ENCODE data around the gene APCDD1.

The APCDD1 gene

DNA sequence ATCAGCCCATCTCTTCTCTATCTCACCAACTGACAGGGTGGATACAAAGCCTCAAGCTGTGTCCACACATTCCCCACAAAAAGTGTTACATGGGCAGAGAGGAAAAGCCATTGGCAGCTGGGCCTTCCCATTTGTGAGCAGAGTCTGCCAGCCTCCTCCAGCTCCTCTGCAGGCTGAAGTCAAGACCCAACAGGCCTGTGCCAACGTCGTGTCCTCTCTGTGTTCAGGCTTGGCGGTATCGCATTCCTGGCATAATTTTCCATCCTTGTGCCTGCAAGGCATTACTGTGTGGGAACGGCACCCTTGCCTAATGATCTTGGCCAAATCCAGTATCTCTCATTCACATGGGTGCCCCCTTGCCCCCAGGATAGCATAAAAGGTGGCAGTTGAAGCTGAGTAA, 41.5 kb upstream of the APCDD1 start:
- no peak for DNase-seq
- H3K4me2 ChIP-seq (ENCODE audit: low read depth, low read length) = no peak overlapping the region
- TF ChIP-seq, protein P1, sequence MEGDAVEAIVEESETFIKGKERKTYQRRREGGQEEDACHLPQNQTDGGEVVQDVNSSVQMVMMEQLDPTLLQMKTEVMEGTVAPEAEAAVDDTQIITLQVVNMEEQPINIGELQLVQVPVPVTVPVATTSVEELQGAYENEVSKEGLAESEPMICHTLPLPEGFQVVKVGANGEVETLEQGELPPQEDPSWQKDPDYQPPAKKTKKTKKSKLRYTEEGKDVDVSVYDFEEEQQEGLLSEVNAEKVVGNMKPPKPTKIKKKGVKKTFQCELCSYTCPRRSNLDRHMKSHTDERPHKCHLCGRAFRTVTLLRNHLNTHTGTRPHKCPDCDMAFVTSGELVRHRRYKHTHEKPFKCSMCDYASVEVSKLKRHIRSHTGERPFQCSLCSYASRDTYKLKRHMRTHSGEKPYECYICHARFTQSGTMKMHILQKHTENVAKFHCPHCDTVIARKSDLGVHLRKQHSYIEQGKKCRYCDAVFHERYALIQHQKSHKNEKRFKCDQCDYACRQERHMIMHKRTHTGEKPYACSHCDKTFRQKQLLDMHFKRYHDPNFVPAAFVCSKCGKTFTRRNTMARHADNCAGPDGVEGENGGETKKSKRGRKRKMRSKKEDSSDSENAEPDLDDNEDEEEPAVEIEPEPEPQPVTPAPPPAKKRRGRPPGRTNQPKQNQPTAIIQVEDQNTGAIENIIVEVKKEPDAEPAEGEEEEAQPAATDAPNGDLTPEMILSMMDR (IDR thresholded peaks at IDR 0.05; ENCODE audit: low read length) = no peak
- no peak for TF ChIP-seq EZH2phosphoT487 (IDR thresholded peaks at IDR 0.05; ENCODE audit: low read length)
- no peak for TF ChIP-seq EZH2 (optimal IDR thresholded peaks at IDR 0.05; ENCODE audit: low read depth, low read length)

DNA sequence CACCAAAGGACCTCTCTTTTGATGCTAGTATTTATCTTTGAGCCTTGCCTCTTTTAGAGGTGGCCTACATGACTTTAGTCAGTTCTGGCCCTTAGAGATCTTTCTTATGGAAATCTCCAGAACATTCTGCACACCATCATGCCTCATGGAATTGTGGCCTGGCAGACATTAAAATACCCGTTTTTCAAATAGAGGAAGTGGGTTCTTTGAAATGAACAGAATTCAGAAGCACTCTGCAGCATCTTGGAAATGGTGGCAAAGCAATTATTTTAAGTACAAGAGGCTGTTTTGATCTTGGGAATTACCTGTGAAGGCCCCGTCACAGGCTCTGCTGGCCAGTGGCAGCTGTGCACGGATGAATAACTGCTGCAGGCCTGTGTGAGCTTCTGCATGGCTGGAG, 40.7 kb upstream of the APCDD1 start:
- Histone ChIP-seq H3K27me3 (replicated peaks; ENCODE audit: insufficient read depth, low read length) (no peaks in the 10 kb centered on the region), H3K4me2 (ENCODE audit: low read depth, low read length) (no peak overlapping the region), H3K4me3 (ENCODE audit: low read length) (no peak overlapping the region)

More for the DNA sequence above, 41.5 kb upstream of the APCDD1 start:
- no peaks in the 10 kb centered on the region for H3F3A ChIP-seq (ENCODE audit: insufficient read depth, low read length)
- H3K9ac ChIP-seq (ENCODE audit: low read length) = no peak overlapping the region
- no peak overlapping the region for H3K27ac ChIP-seq (ENCODE audit: low read length)
- H3K79me2 ChIP-seq (ENCODE audit: low read length) = no peaks in the 10 kb centered on the region
- no peaks in the 10 kb centered on the region for H4K20me1 ChIP-seq (ENCODE audit: insufficient read depth, low read length)
- H3K9me2 ChIP-seq (replicated peaks; ENCODE audit: insufficient read depth, low read length) = no peaks in the 10 kb centered on the region
- no peaks in the 10 kb centered on the region for H3K9me3 ChIP-seq (replicated peaks; ENCODE audit: insufficient read depth, low read length)
- H3K4me3 ChIP-seq (ENCODE audit: low read length) = no peak overlapping the region
- no peaks in the 10 kb centered on the region for H3K27me3 ChIP-seq (replicated peaks; ENCODE audit: insufficient read depth, low read length)
- H2AFZ ChIP-seq (ENCODE audit: low read length) = no peak overlapping the region
- H3K36me3 ChIP-seq (replicated peaks; ENCODE audit: insufficient read depth, low read length) = no peaks in the 10 kb centered on the region
- H3K4me1 ChIP-seq (ENCODE audit: low read length) = no peaks in the 10 kb centered on the region

DNA sequence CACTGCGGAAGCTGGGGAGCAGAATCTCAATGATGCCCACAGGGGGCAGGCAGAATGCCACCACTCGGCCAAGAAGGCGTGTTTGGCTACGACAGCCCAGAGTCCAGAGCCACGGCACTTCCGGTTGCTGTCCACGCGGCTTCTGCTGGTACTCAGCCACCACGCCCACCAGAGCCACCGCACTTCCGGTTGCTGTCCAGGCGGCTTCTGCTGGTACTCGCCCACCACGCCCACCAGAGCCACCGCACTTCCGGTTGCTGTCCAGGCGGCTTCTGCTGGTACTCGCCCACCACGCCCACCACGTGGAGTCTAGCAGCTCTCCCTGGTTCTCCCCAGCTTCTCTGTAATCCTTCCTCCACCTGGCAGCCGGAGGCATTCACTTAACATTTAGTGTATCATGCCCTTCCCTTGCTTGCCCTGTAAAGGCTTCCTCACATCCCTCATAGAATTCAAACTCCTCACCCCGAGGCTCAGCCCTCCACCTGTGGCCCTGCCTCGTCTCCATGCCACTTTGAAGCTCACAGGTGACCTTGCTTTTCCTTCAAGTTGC, 40.1 kb upstream of the APCDD1 start:
- Histone ChIP-seq H3K27me3 (replicated peaks; ENCODE audit: insufficient read depth, low read length) (no peaks in the 10 kb centered on the region), H3F3A (ENCODE audit: insufficient read depth, low read length) (no peaks in the 10 kb centered on the region), H3K9me3 (replicated peaks; ENCODE audit: insufficient read depth, low read length) (no peaks in the 10 kb centered on the region), H3K9me2 (replicated peaks; ENCODE audit: insufficient read depth, low read length) (no peaks in the 10 kb centered on the region), H3K4me3 (ENCODE audit: low read length) (no peak overlapping the region), H3K9ac (ENCODE audit: low read length) (no peak overlapping the region), H3K4me1 (ENCODE audit: low read length) (no peaks in the 10 kb centered on the region), H3K27ac (ENCODE audit: low read length) (no peak overlapping the region), H4K20me1 (ENCODE audit: insufficient read depth, low read length) (no peaks in the 10 kb centered on the region), H3K79me2 (ENCODE audit: low read length) (no peaks in the 10 kb centered on the region), H3K36me3 (replicated peaks; ENCODE audit: insufficient read depth, low read length) (no peaks in the 10 kb centered on the region), H3K4me2 (ENCODE audit: low read depth, low read length) (no peak overlapping the region), H2AFZ (ENCODE audit: low read length) (no peak overlapping the region)
- DNase-seq = no peak
- TF ChIP-seq, protein P1 (IDR thresholded peaks at IDR 0.05; ENCODE audit: low read length) = no peak
- TF ChIP-seq EZH2 (optimal IDR thresholded peaks at IDR 0.05; ENCODE audit: low read depth, low read length) (no peak), EZH2phosphoT487 (IDR thresholded peaks at IDR 0.05; ENCODE audit: low read length) (no peak)

More for the DNA sequence above, 40.7 kb upstream of the APCDD1 start:
- Histone ChIP-seq H3K79me2 (ENCODE audit: low read length) (no peaks in the 10 kb centered on the region), H3F3A (ENCODE audit: insufficient read depth, low read length) (no peaks in the 10 kb centered on the region), H3K9ac (ENCODE audit: low read length) (no peak overlapping the region), H4K20me1 (ENCODE audit: insufficient read depth, low read length) (no peaks in the 10 kb centered on the region), H3K9me3 (replicated peaks; ENCODE audit: insufficient read depth, low read length) (no peaks in the 10 kb centered on the region), H3K9me2 (replicated peaks; ENCODE audit: insufficient read depth, low read length) (no peaks in the 10 kb centered on the region), H2AFZ (ENCODE audit: low read length) (no peak overlapping the region), H3K27ac (ENCODE audit: low read length) (no peak overlapping the region), H3K4me1 (ENCODE audit: low read length) (no peaks in the 10 kb centered on the region), H3K36me3 (replicated peaks; ENCODE audit: insufficient read depth, low read length) (no peaks in the 10 kb centered on the region)
- TF ChIP-seq EZH2 (optimal IDR thresholded peaks at IDR 0.05; ENCODE audit: low read depth, low read length) = no peak
- TF ChIP-seq, protein P1 (IDR thresholded peaks at IDR 0.05; ENCODE audit: low read length) = no peak
- no peak for TF ChIP-seq EZH2phosphoT487 (IDR thresholded peaks at IDR 0.05; ENCODE audit: low read length)
- no peak for DNase-seq
